ENCODE measurements around the gene HMGN5.

Gene HMGN5

GRCh38 chrX:81195259-81195658 lies 6.5 kb downstream of the HMGN5 start:
- H3K4me3 ChIP-seq, result no peak overlapping the region
- H3K9me3 ChIP-seq (ENCODE audit: low read depth, low read length), result no peaks in the 10 kb centered on the region
- no peak for DNase-seq (ENCODE audit: low read depth, low spot score)
- no peaks in the 10 kb centered on the region for H3K36me3 ChIP-seq (ENCODE audit: insufficient read depth, low read length)
- TF ChIP-seq EZH2 (IDR thresholded peaks at IDR 0.05) (no peak), FOXP2 (optimal IDR thresholded peaks at IDR 0.05; ENCODE audit: control extremely low read depth, extremely low read length, insufficient read depth) (no peak), POLR2AphosphoS5 (IDR thresholded peaks at IDR 0.05; ENCODE audit: borderline replicate concordance, low read depth, low read length) (no peak)
- H3K27ac ChIP-seq, result no peak overlapping the region
- H3K9ac ChIP-seq (ENCODE audit: insufficient read length), result no peak overlapping the region

- no peak for DNase-seq (ENCODE audit: low read depth, low spot score)
- TF ChIP-seq FOXP2 (optimal IDR thresholded peaks at IDR 0.05; ENCODE audit: control extremely low read depth, extremely low read length, insufficient read depth) (no peak), POLR2AphosphoS5 (IDR thresholded peaks at IDR 0.05; ENCODE audit: borderline replicate concordance, low read depth, low read length) (no peak), EZH2 (IDR thresholded peaks at IDR 0.05) (no peak)
- H3K4me3 ChIP-seq, result no peak overlapping the region
Observed at GRCh38 chrX:81174286-81174685, 27.4 kb downstream of the HMGN5 start.

GRCh38 chrX:81168391-81168790 lies 33.3 kb downstream of the HMGN5 start:
- no peaks in the 10 kb centered on the region for H3K9me3 ChIP-seq (ENCODE audit: low read depth, low read length)
- DNase-seq (ENCODE audit: low read depth, low spot score), result no peak
- TF ChIP-seq EZH2 (IDR thresholded peaks at IDR 0.05), result no peak
- TF ChIP-seq POLR2AphosphoS5 (IDR thresholded peaks at IDR 0.05; ENCODE audit: borderline replicate concordance, low read depth, low read length), result no peak
- no peak for TF ChIP-seq FOXP2 (optimal IDR thresholded peaks at IDR 0.05; ENCODE audit: control extremely low read depth, extremely low read length, insufficient read depth)
- H3K4me3 ChIP-seq, result no peak overlapping the region
- H3K27ac ChIP-seq, result no peak overlapping the region
- no peak overlapping the region for H3K9ac ChIP-seq (ENCODE audit: insufficient read length)
- no peaks in the 10 kb centered on the region for H3K36me3 ChIP-seq (ENCODE audit: insufficient read depth, low read length)

More at GRCh38 chrX:81174286-81174685, 27.4 kb downstream of the HMGN5 start:
- no peak overlapping the region for H3K9ac ChIP-seq (ENCODE audit: insufficient read length)
- no peaks in the 10 kb centered on the region for H3K9me3 ChIP-seq (ENCODE audit: low read depth, low read length)
- no peaks in the 10 kb centered on the region for H3K36me3 ChIP-seq (ENCODE audit: insufficient read depth, low read length)
- H3K27ac ChIP-seq, result no peak overlapping the region

- H3K4me3 ChIP-seq, result peak overlapping the region; percentile 79
- peak overlapping the region; percentile 92 for H3K27ac ChIP-seq
- DNase-seq (ENCODE audit: low read depth, low spot score), result peak; percentile 85
- TF ChIP-seq FOXP2 (optimal IDR thresholded peaks at IDR 0.05; ENCODE audit: control extremely low read depth, extremely low read length, insufficient read depth) (no peak), POLR2AphosphoS5 (IDR thresholded peaks at IDR 0.05; ENCODE audit: borderline replicate concordance, low read depth, low read length) (peak; percentile 80), EZH2 (IDR thresholded peaks at IDR 0.05) (no peak)
- no peaks in the 10 kb centered on the region; the same call in 1 of the 2 replicates for H3K36me3 ChIP-seq (ENCODE audit: insufficient read depth, low read length)
- peak overlapping the region; percentile 82 for H3K9ac ChIP-seq (ENCODE audit: insufficient read length)
- H3K9me3 ChIP-seq (ENCODE audit: low read depth, low read length), result no peaks in the 10 kb centered on the region
Observed at GRCh38 chrX:81121513-81122363, 80.0 kb downstream of the HMGN5 start.

GRCh38 chrX:81120936-81121371 lies 80.8 kb downstream of the HMGN5 start:
- no peaks in the 10 kb centered on the region for H3K9me3 ChIP-seq (ENCODE audit: low read depth, low read length)
- TF ChIP-seq FOXP2 (optimal IDR thresholded peaks at IDR 0.05; ENCODE audit: control extremely low read depth, extremely low read length, insufficient read depth), result no peak
- TF ChIP-seq EZH2 (IDR thresholded peaks at IDR 0.05), result no peak
- TF ChIP-seq POLR2AphosphoS5 (IDR thresholded peaks at IDR 0.05; ENCODE audit: borderline replicate concordance, low read depth, low read length), result no peak
- H3K4me3 ChIP-seq, result peak overlapping the region; percentile 79
- H3K27ac ChIP-seq, result peak overlapping the region; percentile 92
- peaks cover 3% of the 10 kb centered on the region for H3K36me3 ChIP-seq (ENCODE audit: insufficient read depth, low read length)
- peak overlapping the region; percentile 82 for H3K9ac ChIP-seq (ENCODE audit: insufficient read length)
- DNase-seq (ENCODE audit: low read depth, low spot score), result peak; percentile 14

- H3K36me3 ChIP-seq (ENCODE audit: insufficient read depth, low read length), result peaks cover 4% of the 10 kb centered on the region
- TF ChIP-seq EZH2 (IDR thresholded peaks at IDR 0.05) (no peak), POLR2AphosphoS5 (IDR thresholded peaks at IDR 0.05; ENCODE audit: borderline replicate concordance, low read depth, low read length) (no peak)
- peak overlapping the region; percentile 92; the same call in 1 of the 2 replicates for H3K27ac ChIP-seq
- peak overlapping the region; percentile 82 for H3K9ac ChIP-seq (ENCODE audit: insufficient read length)
- no peak for DNase-seq (ENCODE audit: low read depth, low spot score)
- no peaks in the 10 kb centered on the region for H3K9me3 ChIP-seq (ENCODE audit: low read depth, low read length)
- peak overlapping the region; percentile 79 for H3K4me3 ChIP-seq
Observed at GRCh38 chrX:81120258-81120935, 81.3 kb downstream of the HMGN5 start.

- H3K36me3 ChIP-seq (ENCODE audit: insufficient read depth, low read length), result peaks cover 11% of the 10 kb centered on the region
- H3K4me3 ChIP-seq, result no peak overlapping the region
- H3K27ac ChIP-seq, result no peak overlapping the region
- no peak for DNase-seq (ENCODE audit: low read depth, low spot score)
- H3K9me3 ChIP-seq (ENCODE audit: low read depth, low read length), result no peaks in the 10 kb centered on the region
- H3K9ac ChIP-seq (ENCODE audit: insufficient read length), result no peak overlapping the region
- TF ChIP-seq POLR2AphosphoS5 (IDR thresholded peaks at IDR 0.05; ENCODE audit: borderline replicate concordance, low read depth, low read length) (no peak), FOXP2 (optimal IDR thresholded peaks at IDR 0.05; ENCODE audit: control extremely low read depth, extremely low read length, insufficient read depth) (no peak), EZH2 (IDR thresholded peaks at IDR 0.05) (no peak)
Observed at GRCh38 chrX:81114757-81115156, 87.0 kb downstream of the HMGN5 start.

GRCh38 chrX:81110286-81110685 lies 91.4 kb downstream of the HMGN5 start:
- no peak for TF ChIP-seq POLR2AphosphoS5 (IDR thresholded peaks at IDR 0.05; ENCODE audit: borderline replicate concordance, low read depth, low read length)
- TF ChIP-seq EZH2 (IDR thresholded peaks at IDR 0.05), result no peak
- TF ChIP-seq FOXP2 (optimal IDR thresholded peaks at IDR 0.05; ENCODE audit: control extremely low read depth, extremely low read length, insufficient read depth), result no peak
- H3K27ac ChIP-seq, result no peak overlapping the region
- H3K4me3 ChIP-seq, result no peak overlapping the region
- no peak overlapping the region for H3K9ac ChIP-seq (ENCODE audit: insufficient read length)
- H3K9me3 ChIP-seq (ENCODE audit: low read depth, low read length), result no peaks in the 10 kb centered on the region
- peaks cover 7% of the 10 kb centered on the region; the same call in 1 of the 2 replicates for H3K36me3 ChIP-seq (ENCODE audit: insufficient read depth, low read length)
- no peak for DNase-seq (ENCODE audit: low read depth, low spot score)

Measured in SK-N-MC (cell line).